ENCODE measurements around the gene VPS13C.
A peak's percentile ranks its signal among the peaks of the same experiment; 100 is the strongest.

The VPS13C gene

DNA sequence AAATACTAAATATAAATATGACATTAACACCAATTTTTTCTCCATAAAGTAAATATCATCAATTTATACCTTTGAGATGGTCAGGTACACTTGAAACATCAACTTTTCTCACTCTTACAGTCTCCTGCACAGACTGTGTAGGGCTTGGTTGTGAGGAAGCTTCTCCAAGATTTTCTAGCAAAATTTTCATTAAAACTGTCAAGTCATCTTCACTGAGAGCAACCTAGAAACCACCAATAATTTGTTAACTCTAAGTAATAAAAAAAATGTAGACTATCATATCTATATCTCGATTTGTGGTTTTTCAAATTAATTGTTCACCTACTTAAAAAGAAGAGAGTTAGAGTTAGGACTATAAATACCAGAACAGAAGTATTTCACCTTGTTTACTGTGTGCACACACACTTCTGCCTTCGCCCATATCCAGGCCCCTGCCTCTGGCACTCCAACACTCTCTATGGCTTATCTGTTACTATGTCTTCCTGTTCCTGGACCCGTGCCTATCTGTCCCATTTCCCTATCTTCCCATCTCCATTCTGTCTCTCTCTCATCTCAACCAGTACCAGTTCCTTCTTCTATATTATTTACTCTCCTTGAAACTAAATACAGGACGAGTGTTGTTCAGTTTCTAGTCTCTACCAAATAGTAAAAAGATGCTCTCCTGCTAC lies 123.6 kb downstream of the VPS13C start:
- no peak for TF ChIP-seq JUND (IDR thresholded peaks at IDR 0.05; ENCODE audit: low read depth)
- DNase-seq (ENCODE audit: low read depth in 1 of 2, low spot score in 1 of 2): no peak
- in situ Hi-C loops (cut with HindIII; ENCODE audit: low pct_unique_long_range_greater_than_20kb, low sequenced_read_pairs): no loop called here

DNA sequence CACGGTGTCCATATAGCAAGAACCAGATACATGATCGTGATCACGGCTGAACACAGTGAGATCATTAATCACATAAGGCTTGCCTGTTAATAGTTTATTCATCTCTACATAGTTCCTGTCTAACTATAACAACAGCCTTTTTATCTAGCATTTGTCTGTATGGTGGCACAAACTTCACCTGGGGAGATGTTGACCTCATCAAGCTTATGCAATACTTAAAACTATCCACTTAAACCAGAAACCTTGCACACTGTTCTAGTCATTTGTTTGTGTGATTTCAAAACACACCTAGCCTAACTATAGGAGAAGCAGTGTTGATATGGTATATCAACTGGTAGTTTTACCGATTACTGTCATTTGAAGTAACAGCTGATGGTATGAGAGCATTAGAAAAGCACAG lies 124.8 kb downstream of the VPS13C start:
- DNase-seq (ENCODE audit: low read depth in 1 of 2, low spot score in 1 of 2): no peak
- in situ Hi-C loops (cut with HindIII; ENCODE audit: low pct_unique_long_range_greater_than_20kb, low sequenced_read_pairs): no loop called here
- no peak for TF ChIP-seq JUND (IDR thresholded peaks at IDR 0.05; ENCODE audit: low read depth)

DNA sequence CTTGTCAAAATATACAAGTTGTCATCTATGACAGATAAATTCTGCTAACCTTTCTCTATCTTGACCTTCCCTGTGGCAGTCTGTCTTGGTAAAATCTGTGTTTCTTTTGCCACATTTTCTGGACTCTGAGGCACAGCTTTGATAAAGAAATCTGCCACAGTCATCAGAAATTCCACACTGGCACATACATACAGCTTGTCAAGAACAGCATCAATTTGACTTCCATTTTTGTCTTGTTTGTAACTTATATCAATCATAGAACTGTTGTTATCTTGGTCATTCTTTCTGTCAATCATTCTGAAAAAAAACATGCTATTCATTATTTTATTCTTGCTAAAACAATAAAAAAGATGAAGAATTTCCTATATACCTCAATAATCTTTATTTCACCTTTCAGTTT lies 130.8 kb downstream of the VPS13C start:
- DNase-seq (ENCODE audit: low read depth in 1 of 2, low spot score in 1 of 2): no peak
- no peak for TF ChIP-seq JUND (IDR thresholded peaks at IDR 0.05; ENCODE audit: low read depth)
- in situ Hi-C loops (cut with HindIII; ENCODE audit: low pct_unique_long_range_greater_than_20kb, low sequenced_read_pairs): no loop called here

DNA sequence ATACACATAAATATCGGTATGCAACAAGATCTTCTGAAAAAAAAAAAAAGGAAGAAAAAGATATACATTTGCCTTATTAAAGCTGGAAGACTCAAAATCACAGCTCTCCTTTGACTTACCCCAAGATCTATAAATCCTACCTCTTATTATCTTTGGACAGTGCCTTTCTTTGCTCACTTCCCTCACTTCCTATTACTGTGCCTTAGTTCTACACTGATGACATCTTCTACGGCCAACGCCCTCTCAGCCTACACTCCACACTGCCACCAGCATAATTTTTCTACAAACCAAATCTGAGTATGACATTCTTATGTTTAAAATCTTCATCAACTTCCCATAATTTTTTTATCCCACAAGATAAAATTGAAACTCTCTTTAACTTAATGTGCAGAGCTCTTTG lies 137.1 kb downstream of the VPS13C start:
- in situ Hi-C loops (cut with HindIII; ENCODE audit: low pct_unique_long_range_greater_than_20kb, low sequenced_read_pairs): no loop called here

DNA sequence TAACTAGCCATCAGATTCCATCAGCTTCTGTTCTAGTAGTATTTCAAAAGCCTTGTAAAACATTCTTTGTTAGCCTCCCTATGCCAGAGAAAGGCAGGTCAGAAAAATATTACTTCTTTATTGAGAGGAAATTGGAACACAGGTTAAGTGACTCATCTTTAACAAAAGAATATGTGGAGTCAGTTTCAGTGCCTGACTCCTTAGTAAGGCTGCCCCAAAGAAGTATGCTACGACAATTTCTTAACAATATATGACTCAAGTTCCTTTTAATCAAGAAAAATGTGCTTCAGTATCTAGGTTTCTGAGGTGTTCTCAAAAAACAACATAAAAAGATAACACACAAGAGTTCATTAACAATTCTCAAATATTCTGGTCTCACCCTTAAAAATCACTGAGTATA lies 139.2 kb downstream of the VPS13C start:
- no peak for DNase-seq (ENCODE audit: low read depth in 1 of 2, low spot score in 1 of 2)
- in situ Hi-C loops (cut with HindIII; ENCODE audit: low pct_unique_long_range_greater_than_20kb, low sequenced_read_pairs): no loop called here
- no peak for TF ChIP-seq JUND (IDR thresholded peaks at IDR 0.05; ENCODE audit: low read depth)

More for the DNA sequence above, 137.1 kb downstream of the VPS13C start:
- no peak for TF ChIP-seq JUND (IDR thresholded peaks at IDR 0.05; ENCODE audit: low read depth)
- DNase-seq (ENCODE audit: low read depth in 1 of 2, low spot score in 1 of 2): no peak

DNA sequence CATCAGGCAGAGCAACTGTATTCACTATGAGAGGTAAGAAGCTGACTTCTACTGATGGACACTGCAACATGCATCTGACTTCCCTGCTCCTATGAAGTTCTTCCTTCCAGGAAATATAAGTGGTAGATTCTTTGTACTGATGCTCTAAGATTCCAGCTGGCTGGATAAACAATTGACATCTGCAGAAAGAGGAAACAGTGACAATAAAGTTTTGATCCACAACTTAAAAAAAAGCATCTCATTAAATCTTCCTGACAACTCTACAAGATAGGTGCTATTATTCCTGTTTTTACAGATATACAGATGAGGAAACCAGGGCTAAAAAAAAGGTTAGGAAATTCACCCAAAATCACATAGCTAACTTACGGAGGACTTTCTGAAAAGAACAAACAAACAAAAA lies 142.8 kb downstream of the VPS13C start:
- TF ChIP-seq JUND (IDR thresholded peaks at IDR 0.05; ENCODE audit: low read depth): no peak
- in situ Hi-C loops (cut with HindIII; ENCODE audit: low pct_unique_long_range_greater_than_20kb, low sequenced_read_pairs): no loop called here
- no peak for DNase-seq (ENCODE audit: low read depth in 1 of 2, low spot score in 1 of 2)

DNA sequence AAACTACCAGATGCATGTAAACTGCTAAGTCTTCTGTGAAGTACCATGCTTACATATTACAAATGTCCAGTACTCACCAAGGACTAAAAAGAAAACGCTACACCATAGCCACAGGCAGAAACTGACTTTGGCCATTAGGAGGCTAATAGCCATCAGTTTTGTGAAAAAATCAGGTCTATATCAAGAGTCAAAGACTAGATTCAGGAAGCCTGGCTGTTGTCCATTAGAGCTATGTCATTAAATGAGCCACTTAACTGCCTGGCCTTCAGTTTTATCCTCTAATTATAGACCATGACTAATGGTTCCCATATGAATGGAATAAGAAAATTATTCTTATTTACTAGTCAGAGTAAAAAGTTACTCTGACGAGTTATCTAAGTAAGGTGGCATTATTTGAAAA lies 144.1 kb downstream of the VPS13C start:
- in situ Hi-C loops (cut with HindIII; ENCODE audit: low pct_unique_long_range_greater_than_20kb, low sequenced_read_pairs): no loop called here
- TF ChIP-seq JUND (IDR thresholded peaks at IDR 0.05; ENCODE audit: low read depth): no peak
- no peak for DNase-seq (ENCODE audit: low read depth in 1 of 2, low spot score in 1 of 2)

DNA sequence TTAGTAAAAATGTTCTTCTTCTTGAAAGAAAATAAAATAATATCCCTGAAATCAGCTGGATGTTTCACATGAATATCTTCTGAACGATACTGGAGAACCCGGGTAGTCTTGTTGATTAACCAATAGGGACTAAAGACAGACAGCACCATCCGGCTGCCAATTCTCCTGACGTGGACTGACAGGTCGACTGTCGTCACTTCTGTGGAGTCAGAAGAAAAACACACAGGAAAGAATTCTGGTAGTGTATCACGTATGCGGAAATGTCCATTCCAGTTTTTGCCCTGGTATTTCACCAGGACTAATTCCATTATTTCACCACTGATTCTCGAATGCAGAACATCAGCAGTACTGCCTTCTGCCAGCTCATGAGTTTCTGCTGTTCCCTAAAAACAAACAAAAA lies 144.6 kb downstream of the VPS13C start:
- no peak for DNase-seq (ENCODE audit: low read depth in 1 of 2, low spot score in 1 of 2)
- in situ Hi-C loops (cut with HindIII; ENCODE audit: low pct_unique_long_range_greater_than_20kb, low sequenced_read_pairs): no loop called here

DNA sequence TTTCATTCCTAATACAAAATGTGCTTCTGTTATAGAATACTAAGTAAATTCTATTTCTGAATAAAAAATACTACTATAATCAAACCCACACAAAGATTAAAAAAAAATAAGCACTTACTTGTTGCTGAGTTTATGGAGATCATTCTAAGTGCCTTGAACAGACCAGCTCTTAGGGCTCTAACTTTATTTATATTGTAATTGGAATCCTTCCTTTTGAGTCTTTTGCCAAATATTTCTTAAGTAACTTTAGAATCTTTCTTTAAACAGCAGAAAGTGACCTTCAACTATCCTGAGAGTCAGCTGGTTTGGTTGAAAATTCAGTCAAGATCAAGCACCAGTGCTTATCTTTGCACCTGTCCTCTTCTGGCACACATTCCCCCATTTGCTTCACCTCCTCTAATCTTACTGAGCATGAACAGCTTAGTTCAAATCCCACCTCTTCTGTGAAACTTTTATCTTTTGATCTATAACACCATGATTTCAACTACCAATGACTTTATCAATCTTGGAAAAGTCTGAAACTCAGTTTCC lies 149.3 kb downstream of the VPS13C start:
- in situ Hi-C loops (cut with HindIII; ENCODE audit: low pct_unique_long_range_greater_than_20kb, low sequenced_read_pairs): no loop called here

More for the DNA sequence above, 144.6 kb downstream of the VPS13C start:
- TF ChIP-seq JUND (IDR thresholded peaks at IDR 0.05; ENCODE audit: low read depth): no peak

DNA sequence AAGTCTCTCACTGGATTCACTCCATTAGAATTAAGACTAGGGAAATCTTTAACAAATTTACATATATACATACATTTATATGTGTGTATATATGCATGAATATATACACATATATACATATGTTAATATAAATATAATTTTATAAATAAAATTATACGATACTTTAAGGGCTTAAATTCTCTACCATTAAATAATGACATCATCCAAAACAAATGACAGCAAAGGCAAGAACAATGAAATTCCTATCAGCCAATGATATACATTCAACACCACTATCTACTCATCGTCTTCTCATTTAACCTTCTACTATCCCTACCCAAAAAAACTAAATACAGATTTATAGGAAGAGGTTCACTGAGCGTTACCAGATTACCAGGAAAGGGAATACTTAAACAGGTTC lies 152.0 kb downstream of the VPS13C start:
- no peak for TF ChIP-seq JUND (IDR thresholded peaks at IDR 0.05; ENCODE audit: low read depth)
- no peak for DNase-seq (ENCODE audit: low read depth in 1 of 2, low spot score in 1 of 2)

More for the DNA sequence above, 149.3 kb downstream of the VPS13C start:
- DNase-seq (ENCODE audit: low read depth in 1 of 2, low spot score in 1 of 2): no peak
- no peak for TF ChIP-seq JUND (IDR thresholded peaks at IDR 0.05; ENCODE audit: low read depth)

DNA sequence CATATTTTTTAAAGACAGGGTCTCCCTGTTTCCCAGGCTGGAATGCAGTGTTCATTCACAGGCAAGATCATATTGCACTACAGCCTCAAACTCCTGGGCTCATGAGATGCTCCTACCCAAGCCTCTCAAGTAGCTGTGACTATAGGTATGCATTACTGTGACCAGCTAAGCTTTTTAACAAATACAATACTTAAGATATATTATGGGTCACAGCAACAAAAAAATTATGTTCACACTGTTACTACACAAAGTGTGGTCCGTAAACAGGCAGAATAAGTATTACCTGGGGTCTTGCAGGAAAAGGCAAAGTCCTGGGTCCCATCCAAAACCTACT lies 152.5 kb downstream of the VPS13C start:
- no peak for TF ChIP-seq JUND (IDR thresholded peaks at IDR 0.05; ENCODE audit: low read depth)
- DNase-seq (ENCODE audit: low read depth in 1 of 2, low spot score in 1 of 2): no peak
- in situ Hi-C loops (cut with HindIII; ENCODE audit: low pct_unique_long_range_greater_than_20kb, low sequenced_read_pairs): no loop called here

More for the DNA sequence above, 152.0 kb downstream of the VPS13C start:
- in situ Hi-C loops (cut with HindIII; ENCODE audit: low pct_unique_long_range_greater_than_20kb, low sequenced_read_pairs): no loop called here

DNA sequence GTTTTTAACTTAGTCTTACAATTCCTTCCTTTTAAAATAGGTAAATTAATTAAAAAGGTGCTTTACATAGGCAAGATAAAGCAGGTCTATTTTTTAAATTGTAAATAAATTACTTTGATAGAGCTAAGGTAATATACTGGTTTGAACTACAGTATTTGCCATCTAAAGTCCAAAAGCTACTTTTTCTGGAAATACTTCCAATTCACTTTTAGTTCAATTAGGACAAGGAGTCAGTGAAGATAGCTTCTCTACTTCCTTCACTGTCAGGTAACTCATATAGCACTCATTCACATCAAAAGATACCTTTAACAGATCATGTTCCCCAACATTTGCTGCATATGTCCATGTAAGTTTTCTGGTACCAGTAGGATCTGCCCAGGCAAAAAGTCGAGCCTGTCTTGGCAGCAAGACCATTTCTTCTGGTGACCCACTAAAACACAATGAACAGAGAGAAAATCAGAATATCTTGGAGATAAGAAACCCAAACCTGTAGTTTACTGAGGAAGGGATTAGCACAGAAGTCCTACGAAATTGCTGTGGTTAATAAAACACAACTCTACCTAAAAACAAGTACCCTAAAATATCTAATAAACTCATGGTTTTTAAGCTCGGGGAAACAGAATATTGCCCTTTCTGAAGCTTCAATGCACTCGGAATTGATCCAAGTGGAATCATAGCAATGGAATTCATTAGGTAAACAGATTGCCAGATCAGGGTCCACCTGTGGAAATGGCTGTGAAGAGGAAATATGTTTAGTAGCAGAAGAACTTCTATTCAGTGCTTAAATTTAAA lies 153.1 kb downstream of the VPS13C start:
- peak in 1 of 2 experiments; percentile 6 for DNase-seq (ENCODE audit: low read depth in 1 of 2, low spot score in 1 of 2)
- TF ChIP-seq JUND (IDR thresholded peaks at IDR 0.05; ENCODE audit: low read depth): no peak
- in situ Hi-C loops (cut with HindIII; ENCODE audit: low pct_unique_long_range_greater_than_20kb, low sequenced_read_pairs): no loop called here

DNA sequence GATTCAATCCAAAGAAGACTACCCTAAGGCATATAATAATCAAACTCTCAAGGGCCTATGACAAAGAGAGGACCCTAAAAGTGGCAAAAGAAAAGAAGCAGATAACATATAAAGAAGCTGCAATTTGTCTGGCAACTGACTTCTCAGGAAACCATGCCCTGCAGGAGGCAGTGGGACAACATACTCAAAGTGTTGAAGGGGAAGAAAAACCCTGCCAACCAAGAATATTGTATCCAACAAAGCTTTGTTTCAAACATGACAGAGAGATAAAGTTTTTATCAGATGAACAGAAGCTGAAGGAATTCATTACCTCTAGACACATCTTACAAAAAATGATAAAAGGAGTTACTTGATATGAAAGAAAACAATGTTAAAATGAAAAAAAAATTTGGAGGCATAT lies 167.1 kb downstream of the VPS13C start:
- in situ Hi-C loops (cut with HindIII; ENCODE audit: low pct_unique_long_range_greater_than_20kb, low sequenced_read_pairs): no loop called here
- DNase-seq (ENCODE audit: low read depth in 1 of 2, low spot score in 1 of 2): no peak
- no peak for TF ChIP-seq JUND (IDR thresholded peaks at IDR 0.05; ENCODE audit: low read depth)
